Transverse colon (tissue), 4 donors: ENCODE results near the gene C5orf24. TPM values are rescaled to one million over a fixed set of nuclear protein-coding genes. Genes with fewer than 3 reads are reported as not detected.
A peak's percentile ranks its signal among the peaks of the same experiment; 100 is the strongest.

Experiments used
- DNase-seq: peaks from one replicate; pipeline ENCODE4 v3.0.0-alpha.2; 2019
- H3K27ac ChIP-seq, 4 donors: fragments of 200-600 bp; sonication (generic); 2 replicates each; pipeline ENCODE4 v1.5.1; 2016 to 2018; ENCODE audit warnings: inconsistent platforms in 4 of 4
- H3K27me3 ChIP-seq: fragments of 200-600 bp; sonication (generic); 2 replicates; pipeline ENCODE4 v1.5.1; 2017; ENCODE audit warnings: inconsistent platforms
- H3K36me3 ChIP-seq, 4 donors: fragments of 200-600 bp; sonication (generic); 2 replicates each; pipeline ENCODE4 v1.5.1; 2017 to 2019; ENCODE audit warnings: inconsistent platforms in 4 of 4
- H3K4me1 ChIP-seq, 4 donors: fragments of 200-600 bp; sonication (generic); 2 replicates each; pipeline ENCODE4 v1.5.1; 2017 to 2020; ENCODE audit warnings: inconsistent platforms in 4 of 4
- H3K4me3 ChIP-seq, 4 donors: fragments of 200-600 bp; sonication (generic); 1 replicate in 1 of 4; 2 replicates in 3 of 4; pipeline versions ENCODE4 v1.5.1 to v1.6.1; 2017 to 2019; ENCODE audit warnings: inconsistent platforms in 4 of 4
- H3K9me3 ChIP-seq, 2 donors: fragments of 200-600 bp; sonication (generic); 2 replicates each; pipeline ENCODE4 v1.5.1; 2017 to 2019; ENCODE audit warnings: inconsistent platforms in 2 of 2
- EP300 ChIP-seq: sonication (generic); formaldehyde crosslinking; IDR thresholded peaks from one replicate; pipeline ENCODE4 v1.6.1; 2017; ENCODE audit warnings: antibody characterized with exemption, low read depth
- POLR2A ChIP-seq: fragments of 450-650 bp; IDR thresholded peaks from one replicate; pipeline ENCODE4 v1.6.1; 2016; ENCODE audit warnings: antibody characterized with exemption, mild to moderate bottlenecking, moderate library complexity
- POLR2AphosphoS5 ChIP-seq, 3 donors: sonication (generic); formaldehyde crosslinking; IDR thresholded peaks; one replicate each; pipeline ENCODE4 v1.6.1; 2016; ENCODE audit warnings: antibody characterized with exemption in 3 of 3
- WGBS, 2 donors: methylation state at CpG; one replicate each; pipeline ENCODE4 v1.1.5; 2018; ENCODE audit warnings: low coverage in 1 of 2; 5-methylcytosine and 5-hydroxymethylcytosine counted together
- in situ Hi-C, 4 donors: fragments of 200-750 bp; cut with MboI; loops; one replicate each; pipeline versions ENCODE4 v1.15.0 to v1.15.1; 2017; ENCODE audit warnings: low sequenced_read_pairs in 3 of 4, low pct_ligation_motif_present in 1 of 4, low pct_unique_long_range_greater_than_20kb in 1 of 4
- intact Hi-C: fragments of 100-400 bp; cut with DNase I; formaldehyde crosslinking; loops from one replicate; pipeline ENCODE4 v1.15.1; 2023; ENCODE audit warnings: low total_unique reads
- total RNA-seq, 4 donors: library from RNA; depleted of rRNA; stranded (reverse); fragments of >200 nt; gene quantifications; one replicate each; pipeline ENCODE4 v1.1.0, GENCODE V29; 2016
- TF ChIP-seq, protein P1 (sequence below), 5 experiments: fragments of 200-600 bp in 3 of 5; fragments of 450-650 bp in 2 of 5; sonication (generic) in 3 of 5; IDR thresholded peaks; 1 replicate in 2 of 5; 2 replicates in 3 of 5; pipeline ENCODE4 v1.5.1; 2016 to 2017; ENCODE audit warnings: antibody characterized with exemption in 5 of 5, inconsistent platforms in 3 of 5, mild to moderate bottlenecking in 2 of 5, moderate library complexity in 1 of 5

C5orf24 gene
- total RNA-seq, 4 donors from 2014 or later = 22.8 to 41.9 (median 34.9) TPM

- no peaks in the 10 kb centered on the region for H3K9me3 ChIP-seq
- no peak overlapping the region for H3K4me3 ChIP-seq
- in situ Hi-C loops (no loop called here), intact Hi-C loops (no loop called here)
- no peak for DNase-seq
- H3K27me3 ChIP-seq = no peaks in the 10 kb centered on the region
- no peak overlapping the region for H3K27ac ChIP-seq
- H3K4me1 ChIP-seq = peaks cover 0 to 30% (median 4%) of the 10 kb centered on the region in 4 donors
- WGBS, 2 donors = 43 to 49% methylated on average over 3 of the region's 3 CpGs
- TF ChIP-seq EP300 (no peak), POLR2A (no peak), POLR2AphosphoS5 (IDR thresholded peaks at IDR 0.05) (no peak)
- TF ChIP-seq, protein P1, sequence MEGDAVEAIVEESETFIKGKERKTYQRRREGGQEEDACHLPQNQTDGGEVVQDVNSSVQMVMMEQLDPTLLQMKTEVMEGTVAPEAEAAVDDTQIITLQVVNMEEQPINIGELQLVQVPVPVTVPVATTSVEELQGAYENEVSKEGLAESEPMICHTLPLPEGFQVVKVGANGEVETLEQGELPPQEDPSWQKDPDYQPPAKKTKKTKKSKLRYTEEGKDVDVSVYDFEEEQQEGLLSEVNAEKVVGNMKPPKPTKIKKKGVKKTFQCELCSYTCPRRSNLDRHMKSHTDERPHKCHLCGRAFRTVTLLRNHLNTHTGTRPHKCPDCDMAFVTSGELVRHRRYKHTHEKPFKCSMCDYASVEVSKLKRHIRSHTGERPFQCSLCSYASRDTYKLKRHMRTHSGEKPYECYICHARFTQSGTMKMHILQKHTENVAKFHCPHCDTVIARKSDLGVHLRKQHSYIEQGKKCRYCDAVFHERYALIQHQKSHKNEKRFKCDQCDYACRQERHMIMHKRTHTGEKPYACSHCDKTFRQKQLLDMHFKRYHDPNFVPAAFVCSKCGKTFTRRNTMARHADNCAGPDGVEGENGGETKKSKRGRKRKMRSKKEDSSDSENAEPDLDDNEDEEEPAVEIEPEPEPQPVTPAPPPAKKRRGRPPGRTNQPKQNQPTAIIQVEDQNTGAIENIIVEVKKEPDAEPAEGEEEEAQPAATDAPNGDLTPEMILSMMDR (IDR thresholded peaks at IDR 0.05) = no peak
- peaks cover 0 to 41% (median 16%) of the 10 kb centered on the region in 4 donors for H3K36me3 ChIP-seq
Observed at GRCh38 chr5:134857401-134857800, 11.6 kb downstream of the C5orf24 start.

GRCh38 chr5:134864707-134865106, 18.9 kb downstream of the C5orf24 start:
- Histone ChIP-seq H3K27ac (no peak overlapping the region), H3K4me1 (peaks cover 0 to 7% (median 0%) of the 10 kb centered on the region in 4 donors), H3K4me3 (no peak overlapping the region), H3K9me3 (no peaks in the 10 kb centered on the region), H3K36me3 (peaks cover 0 to 7% (median 3%) of the 10 kb centered on the region in 4 donors), H3K27me3 (no peaks in the 10 kb centered on the region)
- in situ Hi-C loops = no loop called here
- DNase-seq = no peak
- TF ChIP-seq, protein P1 (IDR thresholded peaks at IDR 0.05) = no peak
- TF ChIP-seq POLR2A (no peak), POLR2AphosphoS5 (IDR thresholded peaks at IDR 0.05) (no peak), EP300 (no peak)
- 84 to 100% methylated on average over 1 to 2 of the region's 2 CpGs for WGBS, 2 donors
- intact Hi-C loops = no loop called here

- Histone ChIP-seq H3K9me3 (no peaks in the 10 kb centered on the region), H3K36me3 (no peaks in the 10 kb centered on the region), H3K4me1 (peaks cover 7 to 30% (median 14%) of the 10 kb centered on the region in 4 donors), H3K4me3 (peak overlapping the region in 3 of 4 donors; percentile 54 to 86 (median 85)), H3K27me3 (no peaks in the 10 kb centered on the region), H3K27ac (peak overlapping the region; percentile 83 to 97 (median 96))
- in situ Hi-C loops (no loop called here), intact Hi-C loops (no loop called here)
- 84 to 87% methylated on average over 2 to 6 of the region's 6 CpGs for WGBS, 2 donors
- TF ChIP-seq, protein P1 (IDR thresholded peaks at IDR 0.05) = no peak
- no peak for TF ChIP-seq POLR2A
- TF ChIP-seq POLR2AphosphoS5 (IDR thresholded peaks at IDR 0.05) = no peak
- no peak for TF ChIP-seq EP300
- no peak for DNase-seq
Observed at GRCh38 chr5:134873494-134873893, 27.7 kb downstream of the C5orf24 start.

- H3K27me3 ChIP-seq = no peaks in the 10 kb centered on the region
- intact Hi-C loops = no loop called here
- TF ChIP-seq EP300 (no peak), POLR2A (peak; percentile 75), POLR2AphosphoS5 (IDR thresholded peaks at IDR 0.05) (peak; percentile 64 to 78 (median 77))
- TF ChIP-seq, protein P1 (IDR thresholded peaks at IDR 0.05) = no peak
- peak within 1 kb of the TSS; percentile 83 to 97 (median 96) for H3K27ac ChIP-seq
- H3K36me3 ChIP-seq = no peaks in the 10 kb centered on the region
- in situ Hi-C loops = no loop called here
- peak within 1 kb of the TSS; percentile 54 to 87 (median 86) for H3K4me3 ChIP-seq
- H3K9me3 ChIP-seq = no peaks in the 10 kb centered on the region
- 0 to 5% methylated on average over 1 to 50 of the region's 79 CpGs for WGBS, 2 donors
- H3K4me1 ChIP-seq = peaks cover 10 to 37% (median 18%) of the 10 kb centered on the region in 4 donors
- peak; percentile 90 for DNase-seq
Observed at GRCh38 chr5:134873987-134874830, 28.4 kb downstream of the C5orf24 start, which contains the start of gene TXNDC15. Gene TXNDC15 (plus strand): TSS chr5:134874371. CDS start chr5:134874428, 57 bp downstream.
